Measurements from ENCODE around the gene CBY1. TPM values are rescaled to one million over a fixed set of nuclear protein-coding genes. Genes with fewer than 3 reads are reported as not detected.

Gene CBY1
- total and polyA plus RNA-seq, 2 donors (not counting 1 experiment from before 2014, with no cell fraction given) = 6.0 to 20.7 TPM

GRCh38 chr22:38700789-38701628 is 44.6 kb downstream of the CBY1 start, which contains the start of gene JOSD1:
Gene JOSD1 (minus strand): TSS chr22:38700943. CDS start chr22:38699987, 956 bp downstream.
- DNase-seq = peak; percentile 99
- POLR2A ChIA-PET = interaction anchor here (0.7 to 0.8 kb wide), 2 partner anchors 26 to 148 kb away, joined by 3 to 4 read pairs; no protein-coding TSS in a partner anchor
- TF ChIP-seq EZH2 (IDR thresholded peaks at IDR 0.05; ENCODE audit: borderline replicate concordance, insufficient read depth, low read depth, low read length, poor library complexity, severe bottlenecking) (no peak), CTCF (IDR thresholded peaks at IDR 0.05) (no peak)

More at GRCh38 chr22:38700789-38701628, 44.6 kb downstream of the CBY1 start, which contains the start of gene JOSD1:
- Histone ChIP-seq H3K79me2 (ENCODE audit: control insufficient read depth, insufficient read depth, low read length) (peaks cover 33% of the 10 kb centered on the region), H3K4me1 (ENCODE audit: control insufficient read depth in 2 of 2, insufficient read depth in 2 of 2, low read length in 2 of 2) (peaks cover 32 to 38% of the 10 kb centered on the region in 2 donors), H4K20me1 (ENCODE audit: control insufficient read depth, insufficient read depth, low read length, poor library complexity, severe bottlenecking) (no peaks in the 10 kb centered on the region), H3K4me2 (replicated peaks; ENCODE audit: low read depth, low read length, poor library complexity, severe bottlenecking) (peak within 1 kb of the TSS; percentile 74), H3K36me3 (replicated peaks in 1 of 2; ENCODE audit: control extremely low read depth in 1 of 2, control insufficient read depth in 1 of 2, extremely low read depth in 1 of 2, insufficient read depth in 2 of 2, low read length in 1 of 2) (no peaks in the 10 kb centered on the region), H3K9ac (ENCODE audit: low read length) (peak within 1 kb of the TSS; percentile 96), H3K9me3 (ENCODE audit: control extremely low read depth in 1 of 3, control insufficient read depth in 2 of 3, insufficient read depth in 1 of 3, low read length in 2 of 3) (no peaks in the 10 kb centered on the region), H3K27ac (ENCODE audit: low read length in 2 of 2) (peak within 1 kb of the TSS; percentile 98 to 99), H2AFZ (ENCODE audit: insufficient read depth, low read depth, low read length, poor library complexity, severe bottlenecking) (peak within 1 kb of the TSS; percentile 40), H3K4me3 (ENCODE audit: control extremely low read depth in 1 of 5, extremely low read depth in 1 of 5, insufficient read depth in 1 of 5, low read depth in 2 of 5, low read length in 4 of 5) (peak within 1 kb of the TSS; percentile 41 to 87 (median 74)), H3K27me3 (replicated peaks in 1 of 4; ENCODE audit: control extremely low read depth in 1 of 4, control insufficient read depth in 3 of 4, insufficient read depth in 4 of 4, low read length in 3 of 4) (no peaks in the 10 kb centered on the region)
- intact Hi-C loops (cut with micrococcal nuclease) = loop anchor here (1.0 to 10.0 kb wide), 4 partner anchors 93 to 516 kb away; partner anchors contain the start of genes CSNK1E, DDX17, DNAL4 and PLA2G6
- Mint-ChIP-seq H3K4me3 (peak within 1 kb of the TSS; percentile 95), H3K4me1 (peaks cover 69% of the 10 kb centered on the region), H3K27ac (peak within 1 kb of the TSS; percentile 99), H3K9me3 (ENCODE audit: insufficient read depth) (no peaks in the 10 kb centered on the region), H3K27me3 (no peaks in the 10 kb centered on the region)
- ATAC-seq (ENCODE audit: low read depth) = peak; percentile 39
- under 1% methylated on average over 93 of the region's 94 CpGs for WGBS (ENCODE audit: insufficient coverage)
- CTCF ChIA-PET = interaction anchor here (1.1 to 6.7 kb wide), 2 partner anchors 19 kb away, joined by 4 to 51 read pairs; partner anchors contain the start of gene TOMM22

Data from B cell (primary cell).